AG09309 (cell line): Measurements from ENCODE around the gene DHRSX.
"Not testable (repeated sequence)": the region's sequence is repeated elsewhere in the genome, so short reads cannot be mapped to it uniquely, and the experiment has no call there.

Source experiments
- DNase-seq: peaks from one replicate; pipeline ENCODE4 v3.0.0-alpha.2; 2010; ENCODE audit warnings: low read depth
- H3K4me3 ChIP-seq: 2 replicates; pipeline ENCODE4 v1.5.1; 2011; ENCODE audit warnings: mild to moderate bottlenecking, low read depth, low read length, moderate library complexity; ENCODE audit not compliant: control insufficient read depth
- CTCF ChIP-seq: IDR thresholded peaks from 2 replicates; pipeline ENCODE4 v1.5.1; 2011; ENCODE audit warnings: mild to moderate bottlenecking, low read depth, low read length, inconsistent platforms; ENCODE audit not compliant: insufficient read depth, control insufficient read depth; ENCODE audit errors: missing control alignments

Gene DHRSX

GRCh38 chrX:2462074-2462473, 38.7 kb downstream of the DHRSX start:
- DNase-seq: no peak
- no peak overlapping the region for H3K4me3 ChIP-seq
- no peak for TF ChIP-seq CTCF

- no peak overlapping the region for H3K4me3 ChIP-seq
- no peak for DNase-seq
- TF ChIP-seq CTCF: no peak
Measured at GRCh38 chrX:2461711-2462016, 39.1 kb downstream of the DHRSX start.

- DNase-seq, H3K4me3 ChIP-seq: not testable (repeated sequence)
Measured at GRCh38 chrX:2460821-2461710, 39.7 kb downstream of the DHRSX start.

GRCh38 chrX:2460048-2460447, 40.7 kb downstream of the DHRSX start:
- not testable (repeated sequence) for H3K4me3 ChIP-seq, DNase-seq

- TF ChIP-seq CTCF: no peak
- no peak overlapping the region for H3K4me3 ChIP-seq
- no peak for DNase-seq
Measured at GRCh38 chrX:2458309-2458708, 42.5 kb downstream of the DHRSX start.

- no peak for DNase-seq
- no peak for TF ChIP-seq CTCF
Measured at GRCh38 chrX:2457289-2458133, 43.3 kb downstream of the DHRSX start.

GRCh38 chrX:2456091-2456490, 44.7 kb downstream of the DHRSX start:
- H3K4me3 ChIP-seq, DNase-seq: not testable (repeated sequence)

More at GRCh38 chrX:2457289-2458133, 43.3 kb downstream of the DHRSX start:
- no peak overlapping the region for H3K4me3 ChIP-seq

- H3K4me3 ChIP-seq, DNase-seq: not testable (repeated sequence)
Measured at GRCh38 chrX:2454620-2455019, 46.2 kb downstream of the DHRSX start.
